Ovary (tissue), 3 donors: ENCODE measurements around the gene RNF125.

Source experiments
- CTCF ChIP-seq, 3 donors: fragments of 450-650 bp in 2 of 3; fragments of 200-600 bp in 1 of 3; IDR thresholded peaks; one replicate each; pipeline versions ENCODE4 v1.5.1 to v1.8.0; 2016 to 2022; ENCODE audit warnings: antibody characterized with exemption in 3 of 3, mild to moderate bottlenecking in 1 of 3
- EP300 ChIP-seq: sonication (generic); formaldehyde crosslinking; IDR thresholded peaks from one replicate; pipeline ENCODE4 v1.6.1; 2017; ENCODE audit warnings: antibody characterized with exemption
- donor health status: DM: no; HTN: no; CAD: no.

GRCh38 chr18:31976242-31976641, 42.4 kb upstream of the RNF125 start:
- TF ChIP-seq CTCF (IDR thresholded peaks at IDR 0.05) = no peak
- TF ChIP-seq EP300 = no peak
